Vagina (tissue), 2 donors: Measurements from ENCODE around the gene SLC37A3.

Experiments
- POLR2A ChIP-seq, 2 donors: fragments of 450-650 bp; IDR thresholded peaks; one replicate each; pipeline ENCODE4 v1.6.1; 2017; ENCODE audit warnings: antibody characterized with exemption in 2 of 2, mild to moderate bottlenecking in 2 of 2, moderate library complexity in 2 of 2
- POLR2AphosphoS5 ChIP-seq, 2 donors: sonication (generic); formaldehyde crosslinking; IDR thresholded peaks; one replicate each; pipeline ENCODE4 v1.9.0; 2017; ENCODE audit warnings: antibody characterized with exemption in 2 of 2, mild to moderate bottlenecking in 2 of 2, low read depth in 1 of 2; ENCODE audit not compliant: insufficient read depth in 1 of 2
- TF ChIP-seq, protein P1 (sequence below), 3 experiments: fragments of 450-650 bp in 2 of 3; fragments of 200-600 bp in 1 of 3; sonication (generic) in 1 of 3; IDR thresholded peaks; one replicate each; pipeline ENCODE4 v1.5.1; 2017 to 2019; ENCODE audit warnings: antibody characterized with exemption in 3 of 3, mild to moderate bottlenecking in 2 of 3, moderate library complexity in 2 of 3

DNA sequence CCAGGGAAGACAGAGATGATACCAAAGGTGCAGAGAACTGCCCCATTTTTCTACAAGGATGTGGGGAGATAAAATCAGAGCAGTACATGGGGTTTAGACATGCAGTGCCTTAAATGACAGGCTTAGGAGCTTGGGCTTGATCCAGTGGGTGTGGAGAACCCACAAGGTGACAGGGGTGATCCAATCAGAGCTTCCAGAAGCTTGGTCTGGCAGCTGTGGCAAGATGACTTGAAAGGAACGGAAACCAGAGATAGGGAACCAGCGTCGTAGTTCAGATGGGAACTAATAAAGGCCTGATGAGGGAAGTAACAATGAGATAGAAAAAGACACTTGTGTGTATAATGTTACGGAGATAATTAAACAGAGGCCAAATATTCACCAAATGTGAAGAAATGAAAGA is 80.7 kb downstream of the SLC37A3 start:
- TF ChIP-seq, protein P1, sequence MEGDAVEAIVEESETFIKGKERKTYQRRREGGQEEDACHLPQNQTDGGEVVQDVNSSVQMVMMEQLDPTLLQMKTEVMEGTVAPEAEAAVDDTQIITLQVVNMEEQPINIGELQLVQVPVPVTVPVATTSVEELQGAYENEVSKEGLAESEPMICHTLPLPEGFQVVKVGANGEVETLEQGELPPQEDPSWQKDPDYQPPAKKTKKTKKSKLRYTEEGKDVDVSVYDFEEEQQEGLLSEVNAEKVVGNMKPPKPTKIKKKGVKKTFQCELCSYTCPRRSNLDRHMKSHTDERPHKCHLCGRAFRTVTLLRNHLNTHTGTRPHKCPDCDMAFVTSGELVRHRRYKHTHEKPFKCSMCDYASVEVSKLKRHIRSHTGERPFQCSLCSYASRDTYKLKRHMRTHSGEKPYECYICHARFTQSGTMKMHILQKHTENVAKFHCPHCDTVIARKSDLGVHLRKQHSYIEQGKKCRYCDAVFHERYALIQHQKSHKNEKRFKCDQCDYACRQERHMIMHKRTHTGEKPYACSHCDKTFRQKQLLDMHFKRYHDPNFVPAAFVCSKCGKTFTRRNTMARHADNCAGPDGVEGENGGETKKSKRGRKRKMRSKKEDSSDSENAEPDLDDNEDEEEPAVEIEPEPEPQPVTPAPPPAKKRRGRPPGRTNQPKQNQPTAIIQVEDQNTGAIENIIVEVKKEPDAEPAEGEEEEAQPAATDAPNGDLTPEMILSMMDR (IDR thresholded peaks at IDR 0.05), result no peak
- TF ChIP-seq POLR2A (IDR thresholded peaks at IDR 0.05), result no peak
- no peak for TF ChIP-seq POLR2AphosphoS5 (IDR thresholded peaks at IDR 0.05; ENCODE audit: insufficient read depth in 1 of 2, low read depth in 1 of 2)
